Tibial nerve (tissue), 3 donors: ENCODE data around the gene QKI.

Experiments
- POLR2A ChIP-seq, 2 donors: fragments of 450-650 bp; IDR thresholded peaks; one replicate each; pipeline ENCODE4 v1.6.1; 2017; ENCODE audit warnings: antibody characterized with exemption in 2 of 2, mild to moderate bottlenecking in 2 of 2, moderate library complexity in 2 of 2
- TF ChIP-seq, protein P1 (sequence below), 5 experiments: fragments of 200-600 bp in 3 of 5; fragments of 450-650 bp in 2 of 5; sonication (generic) in 3 of 5; IDR thresholded peaks; one replicate each; pipeline ENCODE4 v1.5.1; 2016 to 2019; ENCODE audit warnings: antibody characterized with exemption in 5 of 5, mild to moderate bottlenecking in 3 of 5, moderate library complexity in 2 of 5

DNA sequence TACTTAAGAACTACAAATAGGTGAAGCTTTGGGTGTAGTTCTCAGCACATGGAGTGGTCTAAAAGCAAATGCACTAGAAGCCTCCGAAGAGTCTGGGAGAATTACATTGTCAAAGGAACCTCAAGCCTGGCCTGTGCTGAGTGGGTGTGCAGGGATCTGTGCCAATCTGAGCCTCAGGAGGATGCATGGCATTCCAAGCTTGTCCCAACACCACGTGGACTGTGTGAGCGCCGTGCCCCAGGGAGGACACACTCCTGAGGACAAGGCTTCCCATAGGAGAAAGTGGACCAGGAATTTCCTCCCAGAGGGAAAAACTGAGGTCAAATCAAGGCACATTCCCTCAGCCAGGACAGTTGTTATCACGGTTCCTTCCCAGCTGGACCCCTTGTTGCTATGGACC lies 185.8 kb downstream of the QKI start:
- no peak for TF ChIP-seq POLR2A (IDR thresholded peaks at IDR 0.05)
- TF ChIP-seq, protein P1, sequence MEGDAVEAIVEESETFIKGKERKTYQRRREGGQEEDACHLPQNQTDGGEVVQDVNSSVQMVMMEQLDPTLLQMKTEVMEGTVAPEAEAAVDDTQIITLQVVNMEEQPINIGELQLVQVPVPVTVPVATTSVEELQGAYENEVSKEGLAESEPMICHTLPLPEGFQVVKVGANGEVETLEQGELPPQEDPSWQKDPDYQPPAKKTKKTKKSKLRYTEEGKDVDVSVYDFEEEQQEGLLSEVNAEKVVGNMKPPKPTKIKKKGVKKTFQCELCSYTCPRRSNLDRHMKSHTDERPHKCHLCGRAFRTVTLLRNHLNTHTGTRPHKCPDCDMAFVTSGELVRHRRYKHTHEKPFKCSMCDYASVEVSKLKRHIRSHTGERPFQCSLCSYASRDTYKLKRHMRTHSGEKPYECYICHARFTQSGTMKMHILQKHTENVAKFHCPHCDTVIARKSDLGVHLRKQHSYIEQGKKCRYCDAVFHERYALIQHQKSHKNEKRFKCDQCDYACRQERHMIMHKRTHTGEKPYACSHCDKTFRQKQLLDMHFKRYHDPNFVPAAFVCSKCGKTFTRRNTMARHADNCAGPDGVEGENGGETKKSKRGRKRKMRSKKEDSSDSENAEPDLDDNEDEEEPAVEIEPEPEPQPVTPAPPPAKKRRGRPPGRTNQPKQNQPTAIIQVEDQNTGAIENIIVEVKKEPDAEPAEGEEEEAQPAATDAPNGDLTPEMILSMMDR (IDR thresholded peaks at IDR 0.05): no peak
